ENCODE measurements around the gene RASGRP1.

Gene RASGRP1

GRCh38 chr15:38521316-38521715 is 43.3 kb downstream of the RASGRP1 start:
- no peak for TF ChIP-seq CTCF (IDR thresholded peaks at IDR 0.05; ENCODE audit: unreplicated experiment in 3 of 3)
- H3K27ac Mint-ChIP-seq: peak overlapping the region in 1 of 3 experiments; percentile 20
- peaks cover 5% of the 10 kb centered on the region for H3K27me3 Mint-ChIP-seq (ENCODE audit: low read depth)
- peaks cover 4% of the 10 kb centered on the region for H3K4me1 Mint-ChIP-seq
- H3K9me3 Mint-ChIP-seq: no peaks in the 10 kb centered on the region
- no peaks in the 10 kb centered on the region for H3K36me3 Mint-ChIP-seq (ENCODE audit: low read depth)
- no peak overlapping the region for H3K4me3 Mint-ChIP-seq

GRCh38 chr15:38520035-38520434 is 44.6 kb downstream of the RASGRP1 start:
- Mint-ChIP-seq H3K36me3 (ENCODE audit: low read depth) (no peaks in the 10 kb centered on the region), H3K4me3 (no peak overlapping the region), H3K27ac (no peak overlapping the region), H3K9me3 (no peaks in the 10 kb centered on the region), H3K4me1 (peaks cover 5% of the 10 kb centered on the region), H3K27me3 (ENCODE audit: low read depth) (peaks cover 5% of the 10 kb centered on the region)
- no peak for TF ChIP-seq CTCF (IDR thresholded peaks at IDR 0.05; ENCODE audit: unreplicated experiment in 3 of 3)

GRCh38 chr15:38518084-38518483 is 46.5 kb downstream of the RASGRP1 start:
- H3K36me3 Mint-ChIP-seq (ENCODE audit: low read depth): no peaks in the 10 kb centered on the region
- H3K4me1 Mint-ChIP-seq: peaks cover 13% of the 10 kb centered on the region
- no peak overlapping the region for H3K4me3 Mint-ChIP-seq
- TF ChIP-seq CTCF (IDR thresholded peaks at IDR 0.05; ENCODE audit: unreplicated experiment in 3 of 3): no peak
- no peak overlapping the region for H3K27ac Mint-ChIP-seq
- no peaks in the 10 kb centered on the region for H3K9me3 Mint-ChIP-seq
- H3K27me3 Mint-ChIP-seq (ENCODE audit: low read depth): peaks cover 5% of the 10 kb centered on the region

GRCh38 chr15:38517312-38517975 is 47.2 kb downstream of the RASGRP1 start:
- no peak overlapping the region for H3K27ac Mint-ChIP-seq
- no peak overlapping the region for H3K4me3 Mint-ChIP-seq
- H3K9me3 Mint-ChIP-seq: no peaks in the 10 kb centered on the region
- peaks cover 9% of the 10 kb centered on the region for H3K4me1 Mint-ChIP-seq
- H3K36me3 Mint-ChIP-seq (ENCODE audit: low read depth): no peaks in the 10 kb centered on the region
- no peak for TF ChIP-seq CTCF (IDR thresholded peaks at IDR 0.05; ENCODE audit: unreplicated experiment in 3 of 3)
- H3K27me3 Mint-ChIP-seq (ENCODE audit: low read depth): peaks cover 5% of the 10 kb centered on the region

GRCh38 chr15:38516626-38517025 is 48.0 kb downstream of the RASGRP1 start:
- peaks cover 5% of the 10 kb centered on the region for H3K27me3 Mint-ChIP-seq (ENCODE audit: low read depth)
- no peak overlapping the region for H3K4me3 Mint-ChIP-seq
- no peaks in the 10 kb centered on the region for H3K36me3 Mint-ChIP-seq (ENCODE audit: low read depth)
- no peaks in the 10 kb centered on the region for H3K9me3 Mint-ChIP-seq
- no peak for TF ChIP-seq CTCF (IDR thresholded peaks at IDR 0.05; ENCODE audit: unreplicated experiment in 3 of 3)
- no peak overlapping the region for H3K27ac Mint-ChIP-seq
- H3K4me1 Mint-ChIP-seq: peaks cover 9% of the 10 kb centered on the region

- Mint-ChIP-seq H3K9me3 (no peaks in the 10 kb centered on the region), H3K27me3 (ENCODE audit: low read depth) (no peaks in the 10 kb centered on the region), H3K36me3 (ENCODE audit: low read depth) (no peaks in the 10 kb centered on the region), H3K27ac (no peak overlapping the region), H3K4me1 (peaks cover 9% of the 10 kb centered on the region), H3K4me3 (no peak overlapping the region)
- no peak for TF ChIP-seq CTCF (IDR thresholded peaks at IDR 0.05; ENCODE audit: unreplicated experiment in 3 of 3)
Measured at GRCh38 chr15:38514601-38515000, 50.0 kb downstream of the RASGRP1 start.
